Peyer's patch (tissue), 4 donors: ENCODE measurements around the gene TDRD7. TPM values are rescaled to one million over a fixed set of nuclear protein-coding genes. Genes with fewer than 3 reads are reported as not detected.

Source experiments
- DNase-seq, 3 donors: peaks; one replicate each; pipeline ENCODE4 v3.0.0-alpha.2; 2017 to 2019
- H3K27ac ChIP-seq, 4 donors: fragments of 200-600 bp; sonication (generic); one replicate each; pipeline ENCODE4 v1.5.1; 2016 to 2019
- H3K27me3 ChIP-seq, 2 donors: fragments of 200-600 bp; sonication (generic); one replicate each; pipeline ENCODE4 v1.5.1; 2019
- H3K36me3 ChIP-seq, 3 donors: fragments of 200-600 bp; sonication (generic); one replicate each; pipeline ENCODE4 v1.5.1; 2016 to 2019
- H3K4me1 ChIP-seq, 4 donors: fragments of 200-600 bp; sonication (generic); one replicate each; pipeline ENCODE4 v1.5.1; 2016 to 2019
- H3K4me3 ChIP-seq, 4 donors: fragments of 200-600 bp; sonication (generic); 1 replicate in 3 of 4; 2 replicates in 1 of 4; pipeline ENCODE4 v1.5.1; 2016 to 2019; ENCODE audit warnings: mild to moderate bottlenecking in 1 of 4
- H3K9me3 ChIP-seq, 4 donors: fragments of 200-600 bp; sonication (generic); one replicate each; pipeline ENCODE4 v1.5.1; 2016 to 2019; ENCODE audit warnings: mild to moderate bottlenecking in 1 of 4
- POLR2A ChIP-seq, 2 donors: fragments of 450-650 bp; IDR thresholded peaks; one replicate each; pipeline ENCODE4 v1.5.1; 2017; ENCODE audit warnings: antibody characterized with exemption in 2 of 2, mild to moderate bottlenecking in 2 of 2, moderate library complexity in 2 of 2
- total RNA-seq, 4 donors: library from RNA; depleted of rRNA; stranded (reverse); fragments of >200 nt; gene quantifications; one replicate each; pipeline ENCODE4 v1.1.0, GENCODE V29; 2016
- TF ChIP-seq, protein P1 (sequence below), 6 experiments: fragments of 450-650 bp in 4 of 6; fragments of 200-600 bp in 2 of 6; sonication (generic) in 1 of 6; IDR thresholded peaks; one replicate each; pipeline ENCODE4 v1.5.1; 2017 to 2019; ENCODE audit warnings: antibody characterized with exemption in 6 of 6, mild to moderate bottlenecking in 3 of 6, moderate library complexity in 1 of 6

The TDRD7 gene
- total RNA-seq, 4 donors from 2014 or later = 11.6 to 28.5 (median 22.5) TPM

DNA sequence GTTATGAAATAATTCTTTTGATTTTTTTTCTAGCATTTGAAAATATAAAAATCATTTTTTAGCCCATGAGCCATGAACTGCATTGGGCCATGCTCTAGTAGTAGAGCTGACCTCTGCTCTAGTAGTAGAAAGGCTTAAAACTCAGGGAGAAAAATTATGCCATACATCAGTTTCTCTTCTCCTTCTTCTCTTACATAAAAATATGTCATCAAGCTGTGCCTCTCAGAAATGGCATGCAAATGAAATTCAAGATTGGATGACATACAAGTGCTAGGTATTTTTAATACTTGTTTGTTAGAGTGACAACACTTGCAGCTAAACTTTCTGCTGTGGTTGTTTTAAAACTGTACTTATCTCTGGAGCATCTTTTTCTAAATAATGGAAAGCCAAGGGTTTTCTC is 47.4 kb downstream of the TDRD7 start:
- Histone ChIP-seq H3K27ac (no peak overlapping the region), H3K27me3 (no peaks in the 10 kb centered on the region), H3K4me1 (no peaks in the 10 kb centered on the region), H3K4me3 (no peak overlapping the region), H3K36me3 (peaks cover 0 to 25% (median 0%) of the 10 kb centered on the region in 3 donors), H3K9me3 (no peaks in the 10 kb centered on the region)
- no peak for TF ChIP-seq POLR2A (IDR thresholded peaks at IDR 0.05)
- TF ChIP-seq, protein P1, sequence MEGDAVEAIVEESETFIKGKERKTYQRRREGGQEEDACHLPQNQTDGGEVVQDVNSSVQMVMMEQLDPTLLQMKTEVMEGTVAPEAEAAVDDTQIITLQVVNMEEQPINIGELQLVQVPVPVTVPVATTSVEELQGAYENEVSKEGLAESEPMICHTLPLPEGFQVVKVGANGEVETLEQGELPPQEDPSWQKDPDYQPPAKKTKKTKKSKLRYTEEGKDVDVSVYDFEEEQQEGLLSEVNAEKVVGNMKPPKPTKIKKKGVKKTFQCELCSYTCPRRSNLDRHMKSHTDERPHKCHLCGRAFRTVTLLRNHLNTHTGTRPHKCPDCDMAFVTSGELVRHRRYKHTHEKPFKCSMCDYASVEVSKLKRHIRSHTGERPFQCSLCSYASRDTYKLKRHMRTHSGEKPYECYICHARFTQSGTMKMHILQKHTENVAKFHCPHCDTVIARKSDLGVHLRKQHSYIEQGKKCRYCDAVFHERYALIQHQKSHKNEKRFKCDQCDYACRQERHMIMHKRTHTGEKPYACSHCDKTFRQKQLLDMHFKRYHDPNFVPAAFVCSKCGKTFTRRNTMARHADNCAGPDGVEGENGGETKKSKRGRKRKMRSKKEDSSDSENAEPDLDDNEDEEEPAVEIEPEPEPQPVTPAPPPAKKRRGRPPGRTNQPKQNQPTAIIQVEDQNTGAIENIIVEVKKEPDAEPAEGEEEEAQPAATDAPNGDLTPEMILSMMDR (IDR thresholded peaks at IDR 0.05) = no peak
- no peak for DNase-seq

DNA sequence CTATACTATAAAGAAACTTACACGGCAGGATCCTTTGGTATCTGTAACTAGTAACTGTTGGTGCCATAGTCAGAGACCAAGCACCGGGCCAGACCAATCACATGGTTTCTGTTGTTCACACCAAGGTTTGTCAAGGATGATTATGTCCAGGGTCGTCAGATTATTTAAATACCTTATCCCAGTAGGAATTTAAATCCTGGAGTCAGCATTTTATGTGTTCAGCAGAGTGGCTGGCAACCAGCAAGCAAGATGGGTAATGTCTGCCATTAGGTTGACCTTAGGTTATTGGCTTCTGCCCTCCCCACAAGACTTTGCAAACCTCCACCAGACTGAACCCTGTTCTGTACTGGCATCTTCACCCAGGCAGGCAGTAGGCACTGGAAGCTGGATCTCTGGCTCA is 50.3 kb downstream of the TDRD7 start:
- TF ChIP-seq, protein P1 (IDR thresholded peaks at IDR 0.05) = no peak
- no peak for TF ChIP-seq POLR2A (IDR thresholded peaks at IDR 0.05)
- no peaks in the 10 kb centered on the region for H3K4me1 ChIP-seq
- H3K9me3 ChIP-seq = no peaks in the 10 kb centered on the region
- DNase-seq = no peak
- peaks cover 0 to 41% (median 0%) of the 10 kb centered on the region in 3 donors for H3K36me3 ChIP-seq
- H3K4me3 ChIP-seq = no peak overlapping the region
- H3K27ac ChIP-seq = no peak overlapping the region
- H3K27me3 ChIP-seq = no peaks in the 10 kb centered on the region

DNA sequence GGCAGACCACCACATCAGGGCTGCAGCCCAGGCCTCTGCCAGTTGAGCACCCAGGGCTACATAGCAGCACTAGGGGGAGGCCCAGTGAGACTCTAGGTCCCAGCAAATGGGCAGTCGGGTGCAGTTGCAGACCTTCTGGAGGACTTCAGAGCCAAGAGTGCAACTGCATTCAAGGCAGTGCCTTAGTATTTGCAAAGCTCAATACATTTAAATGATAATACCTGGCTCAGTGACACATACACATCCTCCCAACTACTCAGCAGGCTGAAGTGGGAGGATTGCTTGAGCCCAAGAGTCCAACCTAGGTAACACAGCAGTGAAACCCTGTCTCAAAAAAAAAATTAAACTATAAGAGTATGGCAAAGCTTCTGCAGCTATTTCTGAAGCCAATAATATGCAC is 51.0 kb downstream of the TDRD7 start:
- H3K27ac ChIP-seq = no peak overlapping the region
- no peaks in the 10 kb centered on the region for H3K9me3 ChIP-seq
- no peak overlapping the region for H3K4me3 ChIP-seq
- no peak for DNase-seq
- no peaks in the 10 kb centered on the region for H3K27me3 ChIP-seq
- TF ChIP-seq, protein P1 (IDR thresholded peaks at IDR 0.05) = no peak
- no peak for TF ChIP-seq POLR2A (IDR thresholded peaks at IDR 0.05)
- H3K36me3 ChIP-seq = peaks cover 0 to 41% (median 0%) of the 10 kb centered on the region in 3 donors
- H3K4me1 ChIP-seq = no peaks in the 10 kb centered on the region

DNA sequence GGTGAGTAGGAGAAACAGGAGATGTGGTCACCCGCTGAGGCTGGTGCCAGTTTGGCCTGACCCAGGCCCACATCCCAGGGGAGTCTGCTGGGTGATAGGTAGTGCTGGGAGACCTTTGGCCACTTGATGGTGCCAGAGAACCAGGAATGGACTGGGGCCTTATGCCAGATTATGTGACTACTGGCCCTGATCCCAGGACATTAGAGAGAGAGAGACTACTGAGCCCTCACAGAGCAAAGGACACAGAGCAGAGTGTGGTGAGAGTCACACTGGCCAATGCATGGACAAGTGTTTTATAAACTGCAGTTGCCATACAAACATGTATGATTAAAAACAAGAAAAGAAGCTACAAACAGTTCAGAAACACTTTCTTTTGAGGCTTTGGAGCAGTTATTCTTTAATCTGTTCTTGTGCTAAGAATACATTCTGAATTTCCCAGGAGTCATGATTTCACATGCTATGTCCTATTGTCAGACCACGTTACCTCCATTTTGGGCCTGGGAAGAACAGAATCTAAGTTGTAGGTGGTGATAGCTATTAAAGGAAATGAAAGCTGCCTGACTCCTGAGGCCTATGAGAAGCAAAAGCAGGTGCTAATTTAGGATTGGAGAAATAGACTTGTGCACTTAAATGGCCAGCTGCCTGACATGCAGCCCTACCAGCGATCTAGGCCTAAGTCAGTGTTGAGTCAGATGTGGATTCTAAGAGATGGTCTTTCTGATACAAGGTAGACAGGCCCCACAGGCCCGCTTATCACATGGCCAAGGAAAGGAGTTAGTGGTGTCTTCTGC is 57.0 kb downstream of the TDRD7 start:
- peak overlapping the region in 1 of 4 donors; percentile 5 for H3K27ac ChIP-seq
- H3K4me1 ChIP-seq = peaks cover 0 to 6% (median 0%) of the 10 kb centered on the region in 4 donors
- TF ChIP-seq, protein P1 (IDR thresholded peaks at IDR 0.05) = peak in 4 of 6 experiments; percentile 51 to 89 (median 84)
- peak in 1 of 2 donors; percentile 19 for TF ChIP-seq POLR2A (IDR thresholded peaks at IDR 0.05)
- H3K36me3 ChIP-seq = peaks cover 0 to 45% (median 0%) of the 10 kb centered on the region in 3 donors
- H3K9me3 ChIP-seq = no peaks in the 10 kb centered on the region
- no peak overlapping the region for H3K4me3 ChIP-seq
- no peaks in the 10 kb centered on the region for H3K27me3 ChIP-seq
- peak; percentile 24 to 86 (median 72) for DNase-seq

DNA sequence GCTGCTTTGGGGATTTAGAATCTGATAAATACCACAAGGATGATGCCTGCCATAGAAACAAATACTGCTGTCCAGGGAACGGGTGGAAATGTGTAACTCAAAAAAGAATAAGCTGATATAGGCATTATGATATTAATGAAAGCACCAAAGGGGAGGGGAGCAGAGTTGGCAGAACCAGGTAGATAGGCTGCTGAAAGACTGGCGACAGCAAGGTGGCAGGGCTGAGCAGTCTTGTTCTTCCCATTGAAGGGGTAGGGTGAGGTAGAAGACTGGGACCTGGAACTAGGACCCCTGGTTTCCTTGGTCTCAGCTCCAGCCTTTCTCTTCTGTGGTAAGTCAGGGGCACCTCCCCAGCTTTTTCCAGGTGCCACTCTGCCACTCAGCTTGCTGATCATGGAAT is 58.2 kb downstream of the TDRD7 start:
- TF ChIP-seq, protein P1 (IDR thresholded peaks at IDR 0.05) = peak in 1 of 6 experiments; percentile 15
- no peak for TF ChIP-seq POLR2A (IDR thresholded peaks at IDR 0.05)
- DNase-seq = no peak
- no peak overlapping the region for H3K27ac ChIP-seq
- no peaks in the 10 kb centered on the region for H3K9me3 ChIP-seq
- peaks cover 0 to 42% (median 0%) of the 10 kb centered on the region in 3 donors for H3K36me3 ChIP-seq
- H3K4me1 ChIP-seq = peaks cover 0 to 6% (median 0%) of the 10 kb centered on the region in 4 donors
- no peaks in the 10 kb centered on the region for H3K27me3 ChIP-seq
- H3K4me3 ChIP-seq = no peak overlapping the region
